SH-SY5Y (cell line): ENCODE measurements around the gene CD2BP2.

Source experiments
- GATA2 ChIP-seq: IDR thresholded peaks from 2 replicates; pipeline ENCODE4 v1.6.1; 2011; ENCODE audit warnings: mild to moderate bottlenecking, low read depth, low read length
- GATA3 ChIP-seq: IDR thresholded peaks from 2 replicates; pipeline ENCODE4 v1.6.1; 2011; ENCODE audit warnings: low read depth, mild to moderate bottlenecking, low read length, moderate library complexity

DNA sequence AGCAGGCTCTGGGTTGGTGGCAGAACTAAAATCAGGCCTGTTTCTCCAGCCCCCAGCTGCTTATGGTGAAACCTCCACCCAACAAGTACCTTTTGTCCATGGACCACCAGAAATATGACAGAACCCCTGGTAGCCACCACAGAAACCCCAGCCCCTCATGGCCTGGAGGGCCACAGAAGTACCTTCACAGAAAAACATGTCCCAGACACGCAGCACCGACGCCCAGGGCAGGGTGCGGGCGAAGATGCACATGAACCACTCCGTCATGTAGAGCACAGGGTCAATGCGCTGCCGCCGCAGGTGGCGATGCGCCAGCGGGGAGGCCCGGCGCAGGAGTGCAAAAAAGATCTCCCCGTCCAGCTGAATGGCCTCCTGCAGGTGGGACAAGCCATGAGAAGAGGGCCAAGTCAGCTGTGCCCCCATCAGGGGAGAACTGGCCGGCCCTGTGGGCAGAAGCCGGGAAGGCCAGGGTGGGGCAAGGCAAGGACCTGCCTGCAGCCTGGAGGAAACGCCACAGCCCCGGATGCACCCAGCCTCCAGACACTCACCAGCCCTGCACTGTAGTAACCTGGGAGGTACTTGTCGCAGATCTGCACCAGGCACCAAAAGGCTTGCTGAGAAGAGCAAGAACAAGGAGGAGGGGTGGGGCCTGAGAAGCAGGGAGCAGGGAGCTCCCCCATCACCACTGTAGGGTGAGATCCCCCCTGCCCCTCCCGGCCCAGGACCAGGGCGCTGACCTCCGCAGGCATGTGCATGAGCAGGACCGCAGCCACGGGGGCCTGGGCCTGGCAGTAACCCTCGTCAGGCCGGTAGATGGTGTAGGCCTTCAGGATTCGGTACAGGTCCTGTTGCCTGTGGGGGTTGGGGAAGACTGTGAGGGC is 4.1 kb upstream of the CD2BP2 start:
- TF ChIP-seq GATA2 = no peak
- no peak for TF ChIP-seq GATA3
